Prostate gland (tissue), 2 donors: ENCODE measurements around the gene FBXW8. TPM values are rescaled to one million over a fixed set of nuclear protein-coding genes. Genes with fewer than 3 reads are reported as not detected.
A peak's percentile ranks its signal among the peaks of the same experiment; 100 is the strongest.

Experiments
- DNase-seq: peaks from one replicate; pipeline ENCODE4 v3.0.0-alpha.2; 2019; ENCODE audit warnings: low spot score
- H3K27ac ChIP-seq, 2 donors: fragments of 200-600 bp; sonication (generic); 2 replicates each; pipeline ENCODE4 v1.5.1; 2017 to 2019
- H3K27me3 ChIP-seq: fragments of 200-600 bp; sonication (generic); replicated peaks from 2 replicates; pipeline ENCODE4 v1.5.1; 2019; ENCODE audit not compliant: insufficient read depth
- H3K36me3 ChIP-seq, 2 donors: fragments of 200-600 bp; sonication (generic); 1 replicate in 1 of 2; 2 replicates in 1 of 2; pipeline versions ENCODE4 v1.5.1 to v1.8.1; 2017 to 2019
- H3K4me1 ChIP-seq: fragments of 200-600 bp; sonication (generic); replicated peaks from 2 replicates; pipeline ENCODE4 v1.5.1; 2019
- H3K4me3 ChIP-seq, 2 donors: fragments of 200-600 bp; sonication (generic); 2 replicates each; pipeline ENCODE4 v1.5.1; 2017 to 2019
- H3K9me3 ChIP-seq: fragments of 200-600 bp; sonication (generic); 2 replicates; pipeline ENCODE4 v1.5.1; 2017
- CTCF ChIP-seq, 4 experiments: fragments of 200-600 bp in 2 of 4; fragments of 450-650 bp in 2 of 4; sonication (generic) in 2 of 4; IDR thresholded peaks; 1 replicate in 3 of 4; 2 replicates in 1 of 4; pipeline ENCODE4 v1.5.1; 2016 to 2019; ENCODE audit warnings: antibody characterized with exemption in 4 of 4, mild to moderate bottlenecking in 2 of 4, moderate library complexity in 2 of 4
- POLR2A ChIP-seq: fragments of 450-650 bp; IDR thresholded peaks from one replicate; pipeline ENCODE4 v1.6.1; 2016; ENCODE audit warnings: antibody characterized with exemption, mild to moderate bottlenecking
- POLR2AphosphoS5 ChIP-seq: sonication (generic); formaldehyde crosslinking; IDR thresholded peaks from one replicate; pipeline ENCODE4 v1.6.1; 2017; ENCODE audit warnings: antibody characterized with exemption
- WGBS: methylation state at CpG from one replicate; pipeline ENCODE4 v1.1.5; 2018; 5-methylcytosine and 5-hydroxymethylcytosine counted together
- intact Hi-C: fragments of 100-400 bp; cut with DNase I; formaldehyde crosslinking; loops from one replicate; pipeline ENCODE4 v1.14.2; 2022
- total RNA-seq, 2 donors: library from RNA; depleted of rRNA; stranded (reverse); fragments of >200 nt; gene quantifications; one replicate each; pipeline ENCODE4 v1.1.0, GENCODE V29; 2016

The FBXW8 gene
- total RNA-seq, 2 donors from 2014 or later: 20.8 to 26.7 TPM

DNA sequence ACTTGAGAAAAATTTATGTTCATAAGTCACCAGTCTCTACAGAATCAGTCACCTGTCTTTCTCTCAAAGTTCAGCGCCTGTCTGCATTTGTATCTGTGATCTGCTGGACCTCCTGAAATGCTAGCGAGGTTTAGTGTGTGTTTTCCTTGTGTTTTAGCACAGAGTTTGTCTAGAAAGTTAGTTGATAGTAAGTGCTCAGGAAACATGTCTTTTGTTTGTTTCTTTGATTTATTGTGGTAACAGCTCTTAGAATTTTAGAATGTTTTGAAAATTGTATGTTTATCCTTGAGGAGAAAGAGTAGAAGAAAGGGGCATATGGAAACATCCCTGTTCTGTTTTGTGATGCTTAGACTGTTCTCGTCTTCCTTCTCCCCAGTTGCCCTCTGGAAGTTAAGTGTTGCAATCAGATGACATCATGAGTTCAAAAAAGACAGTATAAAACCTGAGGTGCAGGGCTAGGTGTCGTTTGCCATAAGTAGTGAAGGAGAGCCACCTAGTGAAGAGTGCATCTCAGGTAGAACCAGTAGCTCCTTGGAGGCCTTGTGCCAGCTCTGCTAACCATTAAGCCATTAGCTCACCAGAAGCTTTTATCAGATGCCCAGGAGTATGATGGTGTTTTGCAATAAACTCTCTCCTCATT, 44.8 kb downstream of the FBXW8 start:
- 60% methylated on average over 4 of the region's 4 CpGs for WGBS
- no peaks in the 10 kb centered on the region for H3K36me3 ChIP-seq
- peak; percentile 81 for DNase-seq

DNA sequence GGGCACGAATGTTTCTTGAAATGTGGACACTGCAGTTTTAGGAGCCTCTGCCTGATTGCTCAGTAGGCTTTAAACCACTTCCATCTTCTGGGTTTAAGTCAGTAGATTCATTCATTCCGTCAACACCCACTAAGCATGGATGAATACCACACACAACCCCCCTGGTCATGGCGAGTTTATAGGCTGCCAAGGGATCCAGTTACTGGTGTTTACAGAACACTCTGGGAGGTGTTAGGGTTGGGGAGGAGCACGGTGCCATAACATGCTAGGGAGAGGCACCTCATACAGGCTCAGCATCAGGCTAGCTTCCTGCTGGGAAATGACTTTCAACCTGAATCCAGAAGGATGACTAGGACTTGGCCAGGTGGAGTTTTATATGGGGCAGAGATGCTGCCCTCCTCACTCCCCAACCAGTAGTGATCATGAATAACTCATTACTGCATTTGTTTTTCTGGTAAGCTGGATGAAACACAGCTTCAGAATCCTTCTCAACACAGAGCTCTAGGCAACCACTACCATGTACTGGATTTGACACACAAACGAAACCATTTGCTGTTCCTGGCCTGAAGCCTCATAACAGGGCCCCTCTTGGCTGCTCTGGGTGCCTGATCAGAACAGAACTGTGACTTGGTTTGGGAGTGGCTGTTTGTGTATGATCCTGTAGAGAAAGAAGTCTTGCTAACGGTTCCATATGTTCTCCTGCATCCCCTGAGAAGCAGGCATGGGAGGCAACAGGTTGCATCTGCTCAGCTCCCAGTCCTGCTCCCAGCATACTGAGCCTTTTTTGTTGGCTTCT, 47.9 kb downstream of the FBXW8 start:
- WGBS: 67% methylated on average over 6 of the region's 6 CpGs
- Histone ChIP-seq H3K4me1 (no peaks in the 10 kb centered on the region), H3K9me3 (no peaks in the 10 kb centered on the region), H3K27me3 (no peaks in the 10 kb centered on the region), H3K36me3 (no peaks in the 10 kb centered on the region), H3K27ac (no peak overlapping the region), H3K4me3 (no peak overlapping the region)
- DNase-seq: no peak
- no peak for TF ChIP-seq POLR2AphosphoS5
- intact Hi-C loops: no loop called here

More for the DNA sequence above, 44.8 kb downstream of the FBXW8 start:
- no peaks in the 10 kb centered on the region for H3K4me1 ChIP-seq
- no peaks in the 10 kb centered on the region for H3K27me3 ChIP-seq
- H3K4me3 ChIP-seq: no peak overlapping the region
- no peaks in the 10 kb centered on the region for H3K9me3 ChIP-seq
- intact Hi-C loops: no loop called here
- TF ChIP-seq POLR2A (no peak), CTCF (IDR thresholded peaks at IDR 0.05) (peak in 3 of 4 experiments; percentile 21 to 59 (median 40)), POLR2AphosphoS5 (peak; percentile 73)
- no peak overlapping the region for H3K27ac ChIP-seq

- H3K4me3 ChIP-seq: no peak overlapping the region
- H3K9me3 ChIP-seq: no peaks in the 10 kb centered on the region
- H3K36me3 ChIP-seq: no peaks in the 10 kb centered on the region
- H3K27ac ChIP-seq: no peak overlapping the region
- 76% methylated on average over 2 of the region's 2 CpGs for WGBS
- no peak for DNase-seq
- intact Hi-C loops: no loop called here
- TF ChIP-seq POLR2AphosphoS5 (no peak), CTCF (IDR thresholded peaks at IDR 0.05) (no peak), POLR2A (no peak)
- H3K4me1 ChIP-seq: no peaks in the 10 kb centered on the region
- no peaks in the 10 kb centered on the region for H3K27me3 ChIP-seq
Measured at GRCh38 chr12:116959198-116959460, 48.4 kb downstream of the FBXW8 start.

GRCh38 chr12:116959845-116960514, 49.2 kb downstream of the FBXW8 start:
- no peaks in the 10 kb centered on the region for H3K9me3 ChIP-seq
- no peaks in the 10 kb centered on the region for H3K27me3 ChIP-seq
- intact Hi-C loops: no loop called here
- TF ChIP-seq POLR2A (no peak), CTCF (IDR thresholded peaks at IDR 0.05) (no peak), POLR2AphosphoS5 (no peak)
- no peak overlapping the region for H3K27ac ChIP-seq
- no peak for DNase-seq
- no peaks in the 10 kb centered on the region for H3K4me1 ChIP-seq
- no peaks in the 10 kb centered on the region for H3K36me3 ChIP-seq
- H3K4me3 ChIP-seq: no peak overlapping the region
- 96% methylated on average over 5 of the region's 5 CpGs for WGBS

GRCh38 chr12:116962197-116962596, 51.4 kb downstream of the FBXW8 start:
- intact Hi-C loops: no loop called here
- H3K27ac ChIP-seq: no peak overlapping the region
- no peaks in the 10 kb centered on the region for H3K9me3 ChIP-seq
- no peak overlapping the region for H3K4me3 ChIP-seq
- no peak for DNase-seq
- H3K36me3 ChIP-seq: no peaks in the 10 kb centered on the region
- TF ChIP-seq POLR2AphosphoS5 (no peak), POLR2A (no peak), CTCF (IDR thresholded peaks at IDR 0.05) (no peak)
- H3K4me1 ChIP-seq: no peaks in the 10 kb centered on the region
- 86% methylated on average over 4 of the region's 4 CpGs for WGBS
- H3K27me3 ChIP-seq: no peaks in the 10 kb centered on the region
